Activated CD4-positive, alpha-beta memory T cell treated with anti-CD3 and anti-CD28 coated beads for 36 hours (primary cell): ENCODE results near the gene STRN3. TPM values are rescaled to one million over a fixed set of nuclear protein-coding genes. Genes with fewer than 3 reads are reported as not detected.
"Not testable (repeated sequence)": the region's sequence is repeated elsewhere in the genome, so short reads cannot be mapped to it uniquely, and the experiment has no call there.

Source experiments
- CTCF ChIA-PET: fragments of 350-600 bp; sonication (Branson Sonifier 250); formaldehyde crosslinking; loops from one replicate; lab custom pipeline; 2021; ENCODE audit warnings: antibody characterized with exemption, inconsistent platforms; lab: Charles Lee
- POLR2A ChIA-PET: fragments of 350-600 bp; sonication (Branson Sonifier 250); formaldehyde crosslinking; loops from one replicate; lab custom pipeline; 2021; ENCODE audit warnings: antibody characterized with exemption; lab: Charles Lee
- DNase-seq: peaks from one replicate; pipeline ENCODE4 v3.0.0-alpha.2; 2020
- H3K27ac Mint-ChIP-seq: one replicate; pipeline ENCODE4 v1.8.0; 2021; ENCODE audit warnings: mixed read lengths
- H3K27me3 Mint-ChIP-seq: one replicate; pipeline ENCODE4 v1.8.0; 2021; ENCODE audit warnings: mixed read lengths
- H3K36me3 Mint-ChIP-seq: one replicate; pipeline ENCODE4 v1.8.0; 2021; ENCODE audit warnings: mixed read lengths
- H3K4me1 Mint-ChIP-seq: one replicate; pipeline ENCODE4 v1.8.0; 2021; ENCODE audit warnings: low read depth, mixed read lengths
- H3K4me3 Mint-ChIP-seq: one replicate; pipeline ENCODE4 v1.8.0; 2021; ENCODE audit warnings: mild to moderate bottlenecking, mixed read lengths
- H3K9me3 Mint-ChIP-seq: one replicate; pipeline ENCODE4 v1.8.0; 2021; ENCODE audit warnings: mixed read lengths
- intact Hi-C: fragments of 100-400 bp; cut with micrococcal nuclease; formaldehyde crosslinking; loops from one replicate; pipeline ENCODE4 v1.15.1; 2023
- total RNA-seq, 2 experiments: library from RNA; stranded (reverse); gene quantifications; one replicate each; pipeline ENCODE4 v1.2.3, GENCODE V29; 2021

Gene STRN3
- total RNA-seq, 2 experiments from 2014 or later: 17.4 to 19.4 TPM

DNA sequence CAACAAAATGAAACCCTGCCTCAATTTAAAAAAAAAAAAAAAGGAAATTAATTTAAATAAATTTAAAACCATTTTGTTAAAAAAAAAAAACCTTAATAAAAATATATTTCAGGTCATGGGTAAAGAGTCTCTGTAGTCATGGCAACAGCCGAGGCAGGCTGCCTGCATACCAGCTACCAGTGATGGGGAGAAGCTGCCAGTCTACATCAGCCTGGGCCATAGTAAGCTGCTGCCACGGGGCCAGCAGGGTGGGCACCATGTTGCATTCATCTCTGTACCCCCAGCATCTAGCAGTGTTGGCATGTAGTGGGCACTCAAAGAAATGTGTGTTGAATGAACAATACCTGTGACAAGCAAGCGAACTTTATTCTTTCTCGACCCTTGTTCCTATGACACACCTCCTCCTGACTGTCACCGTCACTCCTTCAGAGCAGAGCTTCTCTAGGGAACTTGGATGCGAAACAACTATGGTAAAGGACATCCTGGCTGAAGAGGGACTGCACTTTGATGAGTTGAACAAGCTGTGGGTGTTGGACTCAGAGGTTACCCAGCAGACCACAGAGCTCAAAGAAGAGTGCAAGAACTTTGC is 8.0 kb downstream of the STRN3 start:
- H3K27me3 Mint-ChIP-seq: no peaks in the 10 kb centered on the region
- CTCF ChIA-PET: interaction anchor here (2.0 kb wide), 1 partner anchor 37 kb away, joined by 5 read pairs; no protein-coding TSS in a partner anchor
- no peak overlapping the region for H3K27ac Mint-ChIP-seq
- H3K9me3 Mint-ChIP-seq: no peaks in the 10 kb centered on the region
- POLR2A ChIA-PET: no interaction called here
- H3K4me1 Mint-ChIP-seq: peaks cover 9% of the 10 kb centered on the region
- DNase-seq: no peak
- intact Hi-C loops: no loop called here
- no peak overlapping the region for H3K4me3 Mint-ChIP-seq
- H3K36me3 Mint-ChIP-seq: peaks cover 2% of the 10 kb centered on the region

DNA sequence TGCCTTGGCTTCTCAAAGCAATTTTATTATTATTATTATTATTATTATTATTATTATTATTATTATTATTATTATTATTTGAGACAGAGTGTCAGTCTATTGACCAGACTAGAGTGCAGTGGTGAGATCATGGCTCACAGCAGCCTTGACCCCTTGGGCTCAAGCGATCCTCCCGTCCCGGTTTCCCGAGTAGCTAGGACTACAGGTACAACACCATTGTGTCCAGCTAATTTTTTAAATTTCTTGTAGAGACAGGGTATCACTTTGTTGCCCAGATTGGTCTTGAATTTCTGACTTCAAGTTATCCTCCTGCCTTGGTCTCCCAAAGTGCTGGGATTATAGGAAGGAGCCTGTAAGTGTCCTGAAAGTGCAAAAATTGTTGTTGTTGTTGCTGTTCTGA is 12.3 kb downstream of the STRN3 start:
- peaks cover 2% of the 10 kb centered on the region for H3K4me1 Mint-ChIP-seq
- peaks cover 4% of the 10 kb centered on the region for H3K36me3 Mint-ChIP-seq
- no peak for DNase-seq
- intact Hi-C loops: no loop called here
- ChIA-PET POLR2A (no interaction called here), CTCF (no interaction called here)
- H3K9me3 Mint-ChIP-seq: no peaks in the 10 kb centered on the region
- H3K27me3 Mint-ChIP-seq: no peaks in the 10 kb centered on the region
- H3K27ac Mint-ChIP-seq: no peak overlapping the region
- no peak overlapping the region for H3K4me3 Mint-ChIP-seq

DNA sequence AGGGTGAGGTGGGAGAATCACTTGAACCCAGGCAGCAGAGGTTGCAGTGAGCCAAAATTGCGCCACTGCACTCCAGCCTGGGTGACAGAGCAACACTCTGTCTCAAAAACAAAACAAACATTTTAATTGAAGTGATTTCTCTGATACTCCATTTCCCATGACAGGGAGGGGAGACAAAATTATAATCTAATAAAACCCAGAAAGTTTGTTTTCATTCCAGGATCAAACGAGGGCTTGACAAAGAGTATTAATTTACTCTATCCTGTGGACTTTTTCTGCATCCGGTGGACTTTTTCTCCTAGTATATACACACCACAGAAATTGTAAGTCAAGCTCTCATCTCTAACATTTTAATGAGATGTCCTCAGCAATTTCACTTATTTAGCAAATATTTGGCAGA is 15.2 kb downstream of the STRN3 start:
- no peak overlapping the region for H3K27ac Mint-ChIP-seq
- intact Hi-C loops: no loop called here
- H3K36me3 Mint-ChIP-seq: peaks cover 6% of the 10 kb centered on the region
- POLR2A ChIA-PET: no interaction called here
- H3K9me3 Mint-ChIP-seq: no peaks in the 10 kb centered on the region
- CTCF ChIA-PET: no interaction called here
- no peak overlapping the region for H3K4me3 Mint-ChIP-seq
- H3K4me1 Mint-ChIP-seq: peaks cover 2% of the 10 kb centered on the region
- no peaks in the 10 kb centered on the region for H3K27me3 Mint-ChIP-seq
- DNase-seq: no peak

DNA sequence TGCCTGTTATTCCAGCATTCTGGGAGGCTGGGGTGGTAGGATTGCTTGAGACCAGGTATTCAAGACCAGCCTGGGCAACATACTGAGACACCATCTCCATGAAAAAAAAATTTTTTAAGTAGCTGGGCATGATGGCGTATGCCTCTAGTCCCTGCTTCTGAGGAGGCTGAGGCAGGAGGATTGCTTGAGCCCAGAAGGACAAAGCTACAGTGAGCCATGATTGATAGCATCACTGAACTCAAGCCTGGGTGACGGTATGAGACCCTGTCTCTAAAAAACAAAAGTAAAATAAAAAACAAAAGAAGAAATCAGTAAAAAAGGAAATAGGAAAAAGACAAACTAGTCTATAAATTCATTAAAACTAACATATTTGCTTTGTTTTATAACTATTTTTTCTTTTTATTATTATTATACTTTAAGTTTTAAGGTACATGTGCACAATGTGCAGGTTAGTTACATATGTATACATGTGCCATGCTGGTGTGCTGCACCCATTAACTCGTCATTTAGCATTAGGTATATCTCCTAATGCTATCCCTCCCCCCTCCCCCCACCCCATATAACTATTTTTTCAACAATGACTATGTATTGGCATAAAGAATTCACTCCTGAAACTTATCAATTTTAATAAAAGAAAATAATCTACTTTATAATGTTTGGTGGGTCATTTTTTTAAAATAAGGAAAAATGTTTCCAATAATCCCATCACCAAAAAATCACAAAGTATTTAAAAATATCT is 16.2 kb downstream of the STRN3 start:
- Mint-ChIP-seq H3K9me3 (no peaks in the 10 kb centered on the region), H3K4me3 (no peak overlapping the region), H3K4me1 (peaks cover 2% of the 10 kb centered on the region), H3K36me3 (peaks cover 10% of the 10 kb centered on the region), H3K27me3 (no peaks in the 10 kb centered on the region), H3K27ac (no peak overlapping the region)
- intact Hi-C loops: no loop called here
- ChIA-PET CTCF (no interaction called here), POLR2A (no interaction called here)
- no peak for DNase-seq

DNA sequence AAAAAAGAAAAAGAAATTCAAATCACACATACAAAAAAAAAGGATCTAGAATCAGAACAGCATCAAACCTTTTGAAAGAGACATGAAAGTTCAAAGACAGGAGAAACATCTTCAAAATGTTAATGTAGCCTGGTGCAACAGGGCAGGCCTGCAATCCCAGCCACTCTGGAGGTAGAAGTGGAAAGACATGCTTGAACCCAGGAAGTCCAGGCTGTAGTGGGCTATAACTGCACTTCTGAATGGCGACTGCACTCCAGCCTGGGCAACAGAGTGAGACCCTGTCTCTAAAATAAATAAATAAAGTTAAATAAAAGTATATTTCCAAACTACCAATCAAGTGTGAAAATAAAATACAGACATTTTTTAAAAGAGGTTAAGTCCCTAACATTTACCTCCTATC is 19.5 kb downstream of the STRN3 start:
- CTCF ChIA-PET: no interaction called here
- DNase-seq: no peak
- intact Hi-C loops: no loop called here
- no peaks in the 10 kb centered on the region for H3K27me3 Mint-ChIP-seq
- no peak overlapping the region for H3K27ac Mint-ChIP-seq
- H3K9me3 Mint-ChIP-seq: no peaks in the 10 kb centered on the region
- H3K36me3 Mint-ChIP-seq: peaks cover 13% of the 10 kb centered on the region
- peaks cover 5% of the 10 kb centered on the region for H3K4me1 Mint-ChIP-seq
- POLR2A ChIA-PET: no interaction called here
- H3K4me3 Mint-ChIP-seq: no peak overlapping the region

DNA sequence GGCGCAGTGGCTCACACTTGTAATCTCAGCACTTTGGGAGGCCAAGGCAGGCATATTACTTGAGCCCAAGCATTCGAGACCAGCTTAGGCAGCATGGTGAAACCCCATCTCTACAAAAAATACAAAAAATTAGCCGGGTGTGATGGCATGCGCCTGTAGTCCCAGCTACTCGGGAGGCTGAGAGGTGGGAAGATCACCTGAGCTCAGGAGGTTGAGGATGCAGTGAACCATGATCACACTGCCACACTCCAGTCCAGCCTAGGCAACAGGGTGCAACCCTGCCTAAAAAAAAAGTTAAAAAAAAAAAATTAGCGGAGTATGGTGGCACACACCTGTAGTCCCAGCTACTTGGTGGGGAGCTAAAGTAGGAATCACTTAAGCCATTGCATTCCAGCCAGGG is 22.2 kb downstream of the STRN3 start:
- intact Hi-C loops, CTCF ChIA-PET, H3K27ac Mint-ChIP-seq, DNase-seq, H3K4me3 Mint-ChIP-seq, H3K4me1 Mint-ChIP-seq, H3K27me3 Mint-ChIP-seq, H3K9me3 Mint-ChIP-seq, POLR2A ChIA-PET: not testable (repeated sequence)
- peaks cover 29% of the 10 kb centered on the region for H3K36me3 Mint-ChIP-seq

DNA sequence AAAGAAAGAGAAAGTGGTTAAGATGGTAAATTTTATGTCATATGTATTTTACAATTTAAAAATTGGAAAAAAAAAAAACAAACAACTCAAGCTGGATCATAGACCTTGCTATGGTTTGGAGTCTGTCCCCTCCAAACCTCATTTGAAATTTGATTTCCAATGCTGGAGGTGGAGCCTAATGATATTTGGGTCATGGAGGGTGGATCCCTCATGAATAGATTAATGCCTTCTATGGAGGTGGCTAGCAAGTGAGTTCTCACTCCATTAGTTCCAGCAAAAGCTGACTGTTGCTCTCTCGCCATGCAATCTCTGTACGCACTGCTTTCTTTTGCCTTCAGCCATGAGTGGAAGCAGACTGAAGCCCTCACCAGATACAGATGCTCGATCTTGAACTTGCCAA is 22.9 kb downstream of the STRN3 start:
- ChIA-PET CTCF (no interaction called here), POLR2A (interaction anchor here (0.7 kb wide), 1 partner anchor 1053 kb away, joined by 9 read pairs; no protein-coding TSS in a partner anchor)
- H3K27me3 Mint-ChIP-seq: no peaks in the 10 kb centered on the region
- DNase-seq: no peak
- H3K36me3 Mint-ChIP-seq: peaks cover 35% of the 10 kb centered on the region
- peaks cover 10% of the 10 kb centered on the region for H3K9me3 Mint-ChIP-seq
- H3K4me1 Mint-ChIP-seq: peaks cover 7% of the 10 kb centered on the region
- no peak overlapping the region for H3K4me3 Mint-ChIP-seq
- H3K27ac Mint-ChIP-seq: no peak overlapping the region
- intact Hi-C loops: no loop called here

DNA sequence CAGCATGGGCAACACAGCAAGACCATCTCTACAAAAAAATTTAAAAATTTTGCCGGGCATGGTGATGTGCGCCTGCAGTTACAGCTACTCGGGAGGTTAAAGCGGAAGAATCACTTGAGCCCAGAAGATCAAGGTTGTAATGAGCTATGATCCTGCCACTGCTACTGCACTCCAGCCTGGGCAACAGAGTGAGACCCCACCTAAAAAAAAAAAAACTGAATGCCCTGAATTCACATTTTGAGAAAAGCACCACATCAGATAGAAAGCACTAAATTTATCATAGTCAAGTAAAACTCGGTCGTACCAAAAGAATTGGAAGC is 24.9 kb downstream of the STRN3 start:
- CTCF ChIA-PET: interaction anchor here (0.7 kb wide), 1 partner anchor 34 kb away, joined by 3 read pairs; no protein-coding TSS in a partner anchor
- DNase-seq: no peak
- peaks cover 44% of the 10 kb centered on the region for H3K36me3 Mint-ChIP-seq
- H3K9me3 Mint-ChIP-seq: peaks cover 19% of the 10 kb centered on the region
- POLR2A ChIA-PET: no interaction called here
- H3K4me1 Mint-ChIP-seq: peaks cover 15% of the 10 kb centered on the region
- no peak overlapping the region for H3K27ac Mint-ChIP-seq
- H3K4me3 Mint-ChIP-seq: no peak overlapping the region
- intact Hi-C loops: no loop called here
- no peaks in the 10 kb centered on the region for H3K27me3 Mint-ChIP-seq

DNA sequence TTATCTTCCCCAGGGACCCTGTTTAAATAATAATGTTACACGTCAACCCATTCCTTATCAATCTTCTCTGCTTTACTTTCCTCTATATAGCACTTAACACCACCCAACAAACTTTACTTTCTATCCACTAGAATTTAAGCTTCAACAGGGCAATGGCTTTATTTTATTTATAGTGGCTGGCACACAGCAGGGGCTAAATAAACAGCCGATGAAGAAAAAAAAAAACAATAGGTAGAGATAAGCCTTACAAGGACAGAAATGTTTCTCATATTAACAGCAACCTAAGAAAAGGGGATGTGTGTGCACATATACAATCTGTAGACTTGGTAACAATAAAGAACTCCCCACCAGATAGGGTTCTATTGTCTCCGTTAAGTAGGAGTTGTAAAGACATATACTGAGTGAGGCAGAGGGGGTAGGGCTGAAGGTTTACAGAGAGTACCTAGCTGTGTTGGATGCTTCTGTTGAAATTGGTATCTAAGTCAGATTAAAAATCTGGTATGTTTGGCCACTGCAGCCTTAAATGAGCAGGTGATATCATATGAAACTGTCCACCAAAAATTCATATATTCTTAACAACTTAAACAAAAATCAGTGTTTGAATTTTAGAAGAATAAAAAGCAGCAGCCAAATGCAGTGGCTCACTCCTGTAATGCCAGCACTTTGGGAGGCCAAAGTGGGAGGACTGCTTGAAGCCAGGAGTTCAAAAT is 25.4 kb downstream of the STRN3 start:
- Mint-ChIP-seq H3K9me3 (peaks cover 19% of the 10 kb centered on the region), H3K4me3 (no peak overlapping the region), H3K4me1 (peaks cover 20% of the 10 kb centered on the region), H3K36me3 (peaks cover 44% of the 10 kb centered on the region), H3K27ac (no peak overlapping the region), H3K27me3 (no peaks in the 10 kb centered on the region)
- no peak for DNase-seq
- ChIA-PET POLR2A (no interaction called here), CTCF (interaction anchor here (0.7 kb wide), 2 partner anchors 33 to 74 kb away, joined by 3 read pairs; no protein-coding TSS in a partner anchor)
- intact Hi-C loops: no loop called here

DNA sequence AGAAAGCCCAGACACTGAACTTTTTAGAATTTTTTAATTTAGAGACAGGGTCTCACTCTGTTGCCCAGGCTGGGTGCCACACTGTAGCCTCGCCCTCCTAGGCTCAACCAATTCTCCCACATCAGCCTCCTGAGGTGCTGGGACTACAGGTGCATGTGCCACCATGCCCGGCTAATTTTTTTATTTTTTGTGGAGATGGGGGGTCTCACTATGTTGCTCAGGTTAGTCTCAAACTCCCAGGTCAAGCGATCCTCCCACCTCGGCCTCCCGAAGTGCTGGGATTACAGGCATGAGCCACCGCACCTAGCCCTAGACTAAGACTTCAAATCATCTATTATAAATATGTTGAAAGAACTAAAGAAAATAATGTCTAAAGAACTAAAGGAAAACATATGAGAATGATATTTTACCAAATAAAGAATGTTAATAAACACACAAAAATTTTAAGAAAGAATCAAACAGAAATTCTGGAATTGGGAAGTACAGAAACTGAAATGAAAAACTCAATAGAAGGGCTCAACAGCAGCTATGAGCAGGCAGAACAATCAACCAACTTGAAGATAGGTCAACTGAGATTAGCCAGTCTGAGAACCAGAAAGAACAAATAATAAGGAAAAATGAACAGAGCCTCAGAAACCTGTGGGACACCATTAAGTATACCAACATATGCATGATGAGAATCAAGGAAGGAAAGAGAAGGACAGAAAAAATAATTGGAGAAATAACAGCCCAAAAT is 27.0 kb downstream of the STRN3 start:
- H3K4me1 Mint-ChIP-seq: peaks cover 33% of the 10 kb centered on the region
- peaks cover 37% of the 10 kb centered on the region for H3K36me3 Mint-ChIP-seq
- ChIA-PET CTCF (no interaction called here), POLR2A (no interaction called here)
- DNase-seq: no peak
- H3K27me3 Mint-ChIP-seq: no peaks in the 10 kb centered on the region
- no peak overlapping the region for H3K27ac Mint-ChIP-seq
- intact Hi-C loops: loop anchor here (10.0 kb wide), 1 partner anchor 206 kb away; the partner anchor contains the start of gene HECTD1
- H3K4me3 Mint-ChIP-seq: no peak overlapping the region
- H3K9me3 Mint-ChIP-seq: peaks cover 19% of the 10 kb centered on the region

DNA sequence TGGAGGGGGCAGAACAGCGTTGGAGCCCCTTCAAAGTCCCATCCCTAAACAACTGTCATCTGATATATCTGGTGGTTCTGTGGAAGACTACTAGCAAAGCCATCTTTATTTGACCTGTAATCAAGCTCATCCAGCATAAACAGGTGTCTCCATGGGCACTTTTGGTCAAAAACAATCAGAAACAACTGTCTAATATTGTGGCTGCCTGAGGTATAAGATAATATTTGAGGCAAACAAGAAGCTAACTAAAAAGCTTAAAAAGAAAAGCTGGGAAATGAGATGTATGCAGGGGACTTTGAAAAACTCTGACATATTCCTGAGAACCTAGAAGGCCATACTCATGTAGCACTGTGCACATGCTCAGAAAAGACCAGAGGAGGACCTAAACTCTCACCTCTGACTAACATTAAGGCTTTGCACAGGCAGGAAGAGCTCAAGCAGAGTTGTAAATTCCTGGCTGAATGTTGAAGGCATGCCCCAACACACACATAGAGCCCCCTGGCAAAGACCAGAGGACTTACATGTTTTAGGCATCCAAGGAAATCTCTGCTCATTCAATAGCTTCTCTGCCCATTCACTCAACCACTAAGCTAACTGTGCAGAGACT is 28.0 kb downstream of the STRN3 start:
- DNase-seq: no peak
- intact Hi-C loops: loop anchor here (10.0 kb wide), 1 partner anchor 207 kb away; the partner anchor contains the start of gene HECTD1
- peaks cover 19% of the 10 kb centered on the region for H3K9me3 Mint-ChIP-seq
- H3K4me3 Mint-ChIP-seq: no peak overlapping the region
- H3K27me3 Mint-ChIP-seq: no peaks in the 10 kb centered on the region
- H3K27ac Mint-ChIP-seq: no peak overlapping the region
- ChIA-PET CTCF (no interaction called here), POLR2A (no interaction called here)
- H3K36me3 Mint-ChIP-seq: peaks cover 37% of the 10 kb centered on the region
- peaks cover 35% of the 10 kb centered on the region for H3K4me1 Mint-ChIP-seq
